ENCODE measurements around the gene FBXL4. TPM values are rescaled to one million over a fixed set of nuclear protein-coding genes. Genes with fewer than 3 reads are reported as not detected.

The FBXL4 gene
- total RNA-seq, 2 experiments from 2014 or later = 9.0 to 9.5 TPM

GRCh38 chr6:98864497-98864896 is 83.2 kb downstream of the FBXL4 start:
- ChIA-PET POLR2A (no interaction called here), CTCF (no interaction called here)
- Mint-ChIP-seq H3K27me3 (ENCODE audit: low read depth) (no peaks in the 10 kb centered on the region), H3K9me3 (ENCODE audit: insufficient read depth) (no peaks in the 10 kb centered on the region), H3K27ac (no peak overlapping the region), H3K4me3 (no peak overlapping the region), H3K4me1 (ENCODE audit: low read depth) (no peaks in the 10 kb centered on the region), H3K36me3 (ENCODE audit: low read depth) (no peaks in the 10 kb centered on the region)
- DNase-seq (no peak), ATAC-seq (no peak)

- Mint-ChIP-seq H3K27ac (no peak overlapping the region), H3K4me1 (ENCODE audit: low read depth) (peaks cover 15% of the 10 kb centered on the region), H3K9me3 (ENCODE audit: insufficient read depth) (no peaks in the 10 kb centered on the region), H3K27me3 (ENCODE audit: low read depth) (peaks cover 69% of the 10 kb centered on the region), H3K36me3 (ENCODE audit: low read depth) (peaks cover 1% of the 10 kb centered on the region), H3K4me3 (no peak overlapping the region)
- ChIA-PET CTCF (no interaction called here), POLR2A (no interaction called here)
- ATAC-seq (no peak), DNase-seq (no peak)
Measured at GRCh38 chr6:98848539-98849242, 99.1 kb downstream of the FBXL4 start.

- Mint-ChIP-seq H3K4me3 (no peak overlapping the region), H3K27me3 (ENCODE audit: low read depth) (peaks cover 74% of the 10 kb centered on the region), H3K27ac (no peak overlapping the region), H3K36me3 (ENCODE audit: low read depth) (peaks cover 1% of the 10 kb centered on the region), H3K9me3 (ENCODE audit: insufficient read depth) (no peaks in the 10 kb centered on the region), H3K4me1 (ENCODE audit: low read depth) (peaks cover 15% of the 10 kb centered on the region)
- ATAC-seq (peak; percentile 52), DNase-seq (no peak)
- CTCF ChIA-PET = interaction anchor here (0.9 to 1.4 kb wide), 3 partner anchors 12 to 1351 kb away, joined by 3 to 4 read pairs (median 4); no protein-coding TSS in a partner anchor
- POLR2A ChIA-PET = no interaction called here
Measured at GRCh38 chr6:98847779-98848538, 99.8 kb downstream of the FBXL4 start.

GRCh38 chr6:98847416-98847778 is 100.3 kb downstream of the FBXL4 start:
- H3K4me1 Mint-ChIP-seq (ENCODE audit: low read depth) = peaks cover 15% of the 10 kb centered on the region
- no peak for ATAC-seq
- ChIA-PET CTCF (interaction anchor here (0.9 to 2.1 kb wide), 4 partner anchors 13 to 1350 kb away, joined by 3 to 4 read pairs (median 4); no protein-coding TSS in a partner anchor), POLR2A (no interaction called here)
- H3K27ac Mint-ChIP-seq = no peak overlapping the region
- H3K4me3 Mint-ChIP-seq = no peak overlapping the region
- DNase-seq = no peak
- no peaks in the 10 kb centered on the region for H3K9me3 Mint-ChIP-seq (ENCODE audit: insufficient read depth)
- H3K36me3 Mint-ChIP-seq (ENCODE audit: low read depth) = peaks cover 1% of the 10 kb centered on the region
- H3K27me3 Mint-ChIP-seq (ENCODE audit: low read depth) = peaks cover 77% of the 10 kb centered on the region

GRCh38 chr6:98846021-98846380 is 101.7 kb downstream of the FBXL4 start:
- H3K4me1 Mint-ChIP-seq (ENCODE audit: low read depth) = peaks cover 15% of the 10 kb centered on the region
- peaks cover 1% of the 10 kb centered on the region for H3K36me3 Mint-ChIP-seq (ENCODE audit: low read depth)
- ChIA-PET CTCF (interaction anchor here (0.8 to 2.1 kb wide), 13 partner anchors 9 to 1405 kb away, joined by 3 to 12 read pairs (median 4); partner anchors contain the start of gene POU3F2), POLR2A (no interaction called here)
- H3K4me3 Mint-ChIP-seq = no peak overlapping the region
- DNase-seq = no peak
- peaks cover 78% of the 10 kb centered on the region for H3K27me3 Mint-ChIP-seq (ENCODE audit: low read depth)
- no peak for ATAC-seq
- H3K9me3 Mint-ChIP-seq (ENCODE audit: insufficient read depth) = no peaks in the 10 kb centered on the region
- no peak overlapping the region for H3K27ac Mint-ChIP-seq

- peak; percentile 71 for DNase-seq
- peaks cover 1% of the 10 kb centered on the region for H3K36me3 Mint-ChIP-seq (ENCODE audit: low read depth)
- H3K27ac Mint-ChIP-seq = no peak overlapping the region
Measured at GRCh38 chr6:98845211-98846020, 102.3 kb downstream of the FBXL4 start.

GRCh38 chr6:98844244-98845210 is 103.2 kb downstream of the FBXL4 start:
- no peaks in the 10 kb centered on the region for H3K9me3 Mint-ChIP-seq (ENCODE audit: insufficient read depth)
- CTCF ChIA-PET = interaction anchor here (1.7 to 2.1 kb wide), 2 partner anchors 7 to 14 kb away, joined by 6 to 12 read pairs; no protein-coding TSS in a partner anchor
- H3K4me1 Mint-ChIP-seq (ENCODE audit: low read depth) = peaks cover 15% of the 10 kb centered on the region
- H3K27ac Mint-ChIP-seq = no peak overlapping the region
- ATAC-seq (no peak), DNase-seq (no peak)
- H3K27me3 Mint-ChIP-seq (ENCODE audit: low read depth) = peaks cover 78% of the 10 kb centered on the region
- peaks cover 1% of the 10 kb centered on the region for H3K36me3 Mint-ChIP-seq (ENCODE audit: low read depth)
- POLR2A ChIA-PET = no interaction called here
- peak overlapping the region; percentile 16 for H3K4me3 Mint-ChIP-seq

More at GRCh38 chr6:98845211-98846020, 102.3 kb downstream of the FBXL4 start:
- H3K4me1 Mint-ChIP-seq (ENCODE audit: low read depth) = peaks cover 15% of the 10 kb centered on the region
- peak; percentile 53 for ATAC-seq
- ChIA-PET CTCF (interaction anchor here (0.8 to 2.1 kb wide), 13 partner anchors 8 to 1405 kb away, joined by 3 to 12 read pairs (median 4); partner anchors contain the start of gene POU3F2), POLR2A (no interaction called here)
- H3K27me3 Mint-ChIP-seq (ENCODE audit: low read depth) = peaks cover 79% of the 10 kb centered on the region
- H3K9me3 Mint-ChIP-seq (ENCODE audit: insufficient read depth) = no peaks in the 10 kb centered on the region
- no peak overlapping the region for H3K4me3 Mint-ChIP-seq

GRCh38 chr6:98843271-98844243 is 104.2 kb downstream of the FBXL4 start:
- Mint-ChIP-seq H3K27me3 (ENCODE audit: low read depth) (peaks cover 75% of the 10 kb centered on the region), H3K27ac (no peak overlapping the region), H3K36me3 (ENCODE audit: low read depth) (no peaks in the 10 kb centered on the region), H3K9me3 (ENCODE audit: insufficient read depth) (no peaks in the 10 kb centered on the region), H3K4me3 (peak overlapping the region; percentile 12), H3K4me1 (ENCODE audit: low read depth) (peaks cover 15% of the 10 kb centered on the region)
- ATAC-seq (no peak), DNase-seq (no peak)
- ChIA-PET POLR2A (no interaction called here), CTCF (interaction anchor here (1.3 kb wide), 1 partner anchor 13 kb away, joined by 4 read pairs; no protein-coding TSS in a partner anchor)

- Mint-ChIP-seq H3K36me3 (ENCODE audit: low read depth) (no peaks in the 10 kb centered on the region), H3K4me3 (no peak overlapping the region), H3K4me1 (ENCODE audit: low read depth) (peaks cover 13% of the 10 kb centered on the region), H3K9me3 (ENCODE audit: insufficient read depth) (no peaks in the 10 kb centered on the region), H3K27ac (no peak overlapping the region), H3K27me3 (ENCODE audit: low read depth) (peaks cover 79% of the 10 kb centered on the region)
- DNase-seq = no peak
- ATAC-seq = no peak
- ChIA-PET CTCF (interaction anchor here (1.3 kb wide), 1 partner anchor 12 kb away, joined by 4 read pairs; no protein-coding TSS in a partner anchor), POLR2A (no interaction called here)
Measured at GRCh38 chr6:98842342-98843180, 105.2 kb downstream of the FBXL4 start.

Data from activated CD8-positive, alpha-beta T cell treated with anti-CD3 and anti-CD28 coated beads, Interleukin-2, amount 10 ng/mL, durations not matched to agents 7 days and 5 days (primary cell).